ENCODE measurements around the gene CSK. TPM values are rescaled to one million over a fixed set of nuclear protein-coding genes. Genes with fewer than 3 reads are reported as not detected.

CSK gene
- total and polyA plus RNA-seq, 4 donors: 6.9 to 41.7 (median 24.1) TPM

- 92% methylated on average over 5 of the region's 5 CpGs for WGBS
- Histone ChIP-seq H3K36me3 (ENCODE audit: control insufficient read depth in 4 of 4, insufficient read depth in 3 of 4, low read depth in 1 of 4, low read length in 3 of 4) (no peaks in the 10 kb centered on the region), H3K4me3 (ENCODE audit: low read depth in 1 of 3, low read length in 3 of 3) (no peak overlapping the region), H3K9ac (ENCODE audit: low read depth in 1 of 2, low read length in 2 of 2) (no peak overlapping the region), H3K27ac (ENCODE audit: low read depth in 1 of 2, low read length in 2 of 2) (no peak overlapping the region), H3K9me3 (ENCODE audit: control insufficient read depth in 4 of 4, low read length in 3 of 4) (no peaks in the 10 kb centered on the region), H3K4me1 (ENCODE audit: control insufficient read depth in 4 of 4, insufficient read depth in 4 of 4, low read length in 3 of 4) (peaks cover 0 to 5% (median 2%) of the 10 kb centered on the region in 4 donors), H3K27me3 (ENCODE audit: control insufficient read depth in 4 of 4, insufficient read depth in 4 of 4, low read length in 3 of 4) (no peaks in the 10 kb centered on the region)
- no peak for DNase-seq (ENCODE audit: low spot score)
- TF ChIP-seq CTCF (IDR thresholded peaks at IDR 0.05; ENCODE audit: low read depth, low read length, missing input control): no peak
- TF ChIP-seq JUND (IDR thresholded peaks at IDR 0.05): no peak
- no peak for TF ChIP-seq ZBTB33 (IDR thresholded peaks at IDR 0.05)
- no peak for TF ChIP-seq FOXA2 (IDR thresholded peaks at IDR 0.05)
- TF ChIP-seq REST (IDR thresholded peaks at IDR 0.05): no peak
- TF ChIP-seq HNF4G (IDR thresholded peaks at IDR 0.05): no peak
- no peak for TF ChIP-seq MAX (IDR thresholded peaks at IDR 0.05)
- TF ChIP-seq GABPA (IDR thresholded peaks at IDR 0.05 in 1 of 2, conservative IDR thresholded peaks at IDR 0.05 in 1 of 2): no peak
- no peak for TF ChIP-seq SP1 (IDR thresholded peaks at IDR 0.05)
- TF ChIP-seq RXRA (IDR thresholded peaks at IDR 0.05): no peak
- no peak for TF ChIP-seq YY1 (IDR thresholded peaks at IDR 0.05)
- TF ChIP-seq HNF4A (conservative IDR thresholded peaks at IDR 0.05): no peak
- TF ChIP-seq NR2F2 (IDR thresholded peaks at IDR 0.05): no peak
- TF ChIP-seq FOXA1 (IDR thresholded peaks at IDR 0.05): no peak
- no peak for TF ChIP-seq EGR1 (IDR thresholded peaks at IDR 0.05; ENCODE audit: low read depth in 2 of 2)
Measured at GRCh38 chr15:74820056-74820455, 38.2 kb downstream of the CSK start.

GRCh38 chr15:74821091-74821789 is 39.4 kb downstream of the CSK start:
- Histone ChIP-seq H3K27ac (ENCODE audit: low read depth in 1 of 2, low read length in 2 of 2) (no peak overlapping the region), H3K9me3 (ENCODE audit: control insufficient read depth in 4 of 4, low read length in 3 of 4) (no peaks in the 10 kb centered on the region), H3K9ac (ENCODE audit: low read depth in 1 of 2, low read length in 2 of 2) (no peak overlapping the region), H3K4me3 (ENCODE audit: low read depth in 1 of 3, low read length in 3 of 3) (no peak overlapping the region), H3K4me1 (ENCODE audit: control insufficient read depth in 4 of 4, insufficient read depth in 4 of 4, low read length in 3 of 4) (peaks cover 0 to 2% (median under 1%) of the 10 kb centered on the region in 4 donors), H3K36me3 (ENCODE audit: control insufficient read depth in 4 of 4, insufficient read depth in 3 of 4, low read depth in 1 of 4, low read length in 3 of 4) (no peaks in the 10 kb centered on the region), H3K27me3 (ENCODE audit: control insufficient read depth in 4 of 4, insufficient read depth in 4 of 4, low read length in 3 of 4) (no peaks in the 10 kb centered on the region)
- TF ChIP-seq RAD21 (IDR thresholded peaks at IDR 0.05) (no peak), TAF1 (conservative IDR thresholded peaks at IDR 0.05) (no peak), NR2F2 (IDR thresholded peaks at IDR 0.05) (no peak), HNF4A (conservative IDR thresholded peaks at IDR 0.05) (no peak), HNF4G (IDR thresholded peaks at IDR 0.05) (no peak)
- WGBS: 71% methylated on average over 11 of the region's 11 CpGs
- no peak for DNase-seq (ENCODE audit: low spot score)
